Liver (tissue), 9 donors: Measurements from ENCODE around the gene PIP4K2B. TPM values are rescaled to one million over a fixed set of nuclear protein-coding genes. Genes with fewer than 3 reads are reported as not detected.

Experiments
- DNase-seq: peaks from one replicate; pipeline ENCODE4 v3.0.0-alpha.2; 2017; ENCODE audit warnings: low spot score
- H3K27ac ChIP-seq, 2 donors: one replicate each; pipeline ENCODE4 v1.7.0; 2013; ENCODE audit warnings: inconsistent platforms in 2 of 2, low read length in 2 of 2, control low read depth in 1 of 2, low read depth in 1 of 2, mild to moderate bottlenecking in 1 of 2
- H3K27me3 ChIP-seq, 4 donors: one replicate each; pipeline versions ENCODE4 v1.6.1 to v1.7.0; 2013; ENCODE audit warnings: low read length in 3 of 4, inconsistent platforms in 1 of 4, mild to moderate bottlenecking in 1 of 4, moderate library complexity in 1 of 4; ENCODE audit not compliant: control insufficient read depth in 4 of 4, insufficient read depth in 4 of 4
- H3K36me3 ChIP-seq, 4 donors: one replicate each; pipeline versions ENCODE4 v1.6.1 to v1.7.0; 2013; ENCODE audit warnings: low read length in 3 of 4, mild to moderate bottlenecking in 3 of 4, low read depth in 1 of 4, moderate library complexity in 1 of 4; ENCODE audit not compliant: control insufficient read depth in 4 of 4, insufficient read depth in 3 of 4
- H3K4me1 ChIP-seq, 4 donors: one replicate each; pipeline versions ENCODE4 v1.6.1 to v1.7.0; 2013; ENCODE audit warnings: low read length in 3 of 4, mild to moderate bottlenecking in 3 of 4, moderate library complexity in 1 of 4; ENCODE audit not compliant: control insufficient read depth in 4 of 4, insufficient read depth in 4 of 4
- H3K4me3 ChIP-seq, 3 donors: one replicate each; pipeline versions ENCODE4 v1.6.1 to v1.7.0; 2013; ENCODE audit warnings: low read length in 3 of 3, control low read depth in 1 of 3, low read depth in 1 of 3, mild to moderate bottlenecking in 1 of 3
- H3K9ac ChIP-seq, 2 donors: one replicate each; pipeline ENCODE4 v1.7.0; 2013; ENCODE audit warnings: low read length in 2 of 2, mild to moderate bottlenecking in 2 of 2, moderate library complexity in 2 of 2, control low read depth in 1 of 2, low read depth in 1 of 2
- H3K9me3 ChIP-seq, 4 donors: one replicate each; pipeline versions ENCODE4 v1.6.1 to v1.7.0; 2013; ENCODE audit warnings: low read length in 3 of 4; ENCODE audit not compliant: control insufficient read depth in 4 of 4
- EGR1 ChIP-seq, 2 donors: IDR thresholded peaks; 2 replicates each; pipeline ENCODE4 v1.6.1; 2016 to 2018; ENCODE audit warnings: antibody characterized with exemption in 2 of 2, low read depth in 2 of 2
- FOXA1 ChIP-seq: IDR thresholded peaks from 2 replicates; pipeline ENCODE4 v1.6.1; 2016; ENCODE audit warnings: antibody characterized with exemption
- FOXA2 ChIP-seq: IDR thresholded peaks from 2 replicates; pipeline ENCODE4 v1.6.1; 2016; ENCODE audit warnings: antibody characterized with exemption
- GABPA ChIP-seq, 2 donors: IDR thresholded peaks in 1 of 2; conservative IDR thresholded peaks in 1 of 2; 2 replicates each; pipeline ENCODE4 v1.6.1; 2016; ENCODE audit warnings: antibody characterized with exemption in 2 of 2, mild to moderate bottlenecking in 1 of 2, moderate library complexity in 1 of 2
- HNF4A ChIP-seq, 2 donors: conservative IDR thresholded peaks; 2 replicates each; pipeline ENCODE4 v1.6.1; 2016; ENCODE audit warnings: antibody characterized with exemption in 2 of 2, mild to moderate bottlenecking in 2 of 2
- HNF4G ChIP-seq: IDR thresholded peaks from 2 replicates; pipeline ENCODE4 v1.6.1; 2016; ENCODE audit warnings: antibody characterized with exemption
- JUND ChIP-seq, 2 donors: IDR thresholded peaks; 2 replicates each; pipeline ENCODE4 v1.6.1; 2016; ENCODE audit warnings: antibody characterized with exemption in 2 of 2
- NR2F2 ChIP-seq: IDR thresholded peaks from 2 replicates; pipeline ENCODE4 v1.6.1; 2016; ENCODE audit warnings: antibody characterized with exemption
- RAD21 ChIP-seq, 2 donors: IDR thresholded peaks; 2 replicates each; pipeline ENCODE4 v1.6.1; 2016; ENCODE audit warnings: antibody characterized with exemption in 2 of 2, mild to moderate bottlenecking in 2 of 2
- RXRA ChIP-seq, 2 donors: IDR thresholded peaks; 2 replicates each; pipeline ENCODE4 v1.6.1; 2017 to 2018; ENCODE audit warnings: antibody characterized with exemption in 2 of 2, mild to moderate bottlenecking in 1 of 2
- SP1 ChIP-seq: IDR thresholded peaks from 2 replicates; pipeline ENCODE4 v1.6.1; 2018; ENCODE audit warnings: antibody characterized with exemption, mild to moderate bottlenecking
- WGBS: extraction: QIAGEN DNeasy Blood & Tissue Kit; methylation state at CpG from one replicate; pipeline ENCODE4 v1.1.7; 2013; 5-methylcytosine and 5-hydroxymethylcytosine counted together
- polyA plus RNA-seq, 2 donors: library from polyadenylated mRNA; stranded (reverse) in 1 of 2; unstranded in 1 of 2; fragments of 200-250 nt in 1 of 2; fragments of >200 nt in 1 of 2; fragmentation: Nextera tagmentation in 1 of 2; extraction: Ambion mirVana in 1 of 2; gene quantifications; one replicate each; pipeline versions ENCODE4 v1.2.1 to v1.2.3, GENCODE V29; 2013 to 2015
- total RNA-seq, 2 donors: library from RNA; depleted of rRNA; stranded (reverse); fragments of >200 nt; gene quantifications; one replicate each; pipeline ENCODE4 v1.2.3, GENCODE V29; 2014
- TF ChIP-seq, protein P1 (sequence below): fragments of 150-350 bp; IDR thresholded peaks from 2 replicates; pipeline ENCODE4 v1.5.1; 2017; ENCODE audit warnings: improper control_type of control experiment, low read depth, low read length; ENCODE audit not compliant: missing input control
- TF ChIP-seq, protein P2 (sequence below): IDR thresholded peaks from 2 replicates; pipeline ENCODE4 v1.6.1; 2016; ENCODE audit warnings: antibody characterized with exemption
- TF ChIP-seq, protein P3 (sequence below): IDR thresholded peaks from 2 replicates; pipeline ENCODE4 v1.6.1; 2016; ENCODE audit warnings: antibody characterized with exemption
- TF ChIP-seq, protein P4 (sequence below): IDR thresholded peaks from 2 replicates; pipeline ENCODE4 v1.6.1; 2016; ENCODE audit warnings: antibody characterized with exemption
- donor health status: healthy.
- donor health status: healthy.
- donor health status: healthy.
- donor health status: healthy.
- donor health status: healthy.

Gene PIP4K2B
- total and polyA plus RNA-seq, 4 donors: 2.4 to 21.5 (median 13.6) TPM

DNA sequence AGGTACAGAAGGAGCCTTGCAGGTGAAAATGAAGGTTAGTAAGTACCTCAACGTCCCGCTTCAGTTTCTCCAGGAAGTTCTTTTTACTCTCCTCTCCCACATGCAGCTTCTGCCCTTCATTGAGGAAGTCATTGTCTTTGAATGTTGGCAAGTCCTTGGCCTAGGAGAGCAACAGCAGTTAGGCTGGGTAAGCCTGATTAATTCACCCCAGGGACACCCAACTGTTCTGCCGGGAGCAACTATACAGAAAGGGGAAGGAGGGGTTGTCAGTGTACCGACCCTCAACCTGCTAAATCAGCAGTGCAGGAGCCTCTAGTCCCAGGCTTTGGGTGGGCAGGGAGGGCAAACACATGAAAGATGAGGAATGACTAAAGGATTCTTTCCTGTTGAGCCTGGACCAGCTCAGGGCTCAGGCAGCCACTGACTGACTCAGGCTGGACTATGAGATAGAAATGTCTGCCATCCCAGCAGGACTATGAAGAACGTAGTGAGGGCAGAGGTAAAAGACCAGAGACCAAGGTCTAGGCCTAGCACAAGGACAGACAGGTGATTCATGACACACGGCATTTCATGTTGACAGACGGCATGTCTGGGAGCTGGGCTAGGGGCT lies 21.6 kb downstream of the PIP4K2B start (continued):
- TF ChIP-seq, protein P1, sequence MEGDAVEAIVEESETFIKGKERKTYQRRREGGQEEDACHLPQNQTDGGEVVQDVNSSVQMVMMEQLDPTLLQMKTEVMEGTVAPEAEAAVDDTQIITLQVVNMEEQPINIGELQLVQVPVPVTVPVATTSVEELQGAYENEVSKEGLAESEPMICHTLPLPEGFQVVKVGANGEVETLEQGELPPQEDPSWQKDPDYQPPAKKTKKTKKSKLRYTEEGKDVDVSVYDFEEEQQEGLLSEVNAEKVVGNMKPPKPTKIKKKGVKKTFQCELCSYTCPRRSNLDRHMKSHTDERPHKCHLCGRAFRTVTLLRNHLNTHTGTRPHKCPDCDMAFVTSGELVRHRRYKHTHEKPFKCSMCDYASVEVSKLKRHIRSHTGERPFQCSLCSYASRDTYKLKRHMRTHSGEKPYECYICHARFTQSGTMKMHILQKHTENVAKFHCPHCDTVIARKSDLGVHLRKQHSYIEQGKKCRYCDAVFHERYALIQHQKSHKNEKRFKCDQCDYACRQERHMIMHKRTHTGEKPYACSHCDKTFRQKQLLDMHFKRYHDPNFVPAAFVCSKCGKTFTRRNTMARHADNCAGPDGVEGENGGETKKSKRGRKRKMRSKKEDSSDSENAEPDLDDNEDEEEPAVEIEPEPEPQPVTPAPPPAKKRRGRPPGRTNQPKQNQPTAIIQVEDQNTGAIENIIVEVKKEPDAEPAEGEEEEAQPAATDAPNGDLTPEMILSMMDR: no peak
- no peak for TF ChIP-seq FOXA2
- no peak for TF ChIP-seq RXRA (IDR thresholded peaks at IDR 0.05)
- TF ChIP-seq NR2F2: no peak
- TF ChIP-seq JUND (IDR thresholded peaks at IDR 0.05): no peak
- TF ChIP-seq RAD21 (IDR thresholded peaks at IDR 0.05): no peak

DNA sequence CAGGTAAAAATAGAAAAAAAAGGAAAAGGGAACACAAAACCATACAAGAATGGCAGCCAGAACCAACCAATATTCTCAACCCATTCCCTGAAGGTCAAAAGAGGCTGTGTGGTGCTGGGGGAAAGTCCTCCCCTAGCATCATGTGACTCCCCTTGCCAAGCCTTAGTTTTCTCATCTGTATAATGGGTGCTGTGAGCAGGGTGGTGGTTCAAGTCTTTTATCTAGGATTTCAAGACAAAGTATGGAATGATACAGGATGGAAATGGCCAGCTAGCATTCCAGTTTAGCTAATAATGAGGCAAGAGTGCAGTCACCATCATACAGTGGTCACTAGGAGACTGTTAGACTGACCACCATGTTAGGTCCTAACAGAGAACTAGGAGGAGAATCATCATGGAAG lies 26.1 kb downstream of the PIP4K2B start:
- TF ChIP-seq, protein P1: no peak

DNA sequence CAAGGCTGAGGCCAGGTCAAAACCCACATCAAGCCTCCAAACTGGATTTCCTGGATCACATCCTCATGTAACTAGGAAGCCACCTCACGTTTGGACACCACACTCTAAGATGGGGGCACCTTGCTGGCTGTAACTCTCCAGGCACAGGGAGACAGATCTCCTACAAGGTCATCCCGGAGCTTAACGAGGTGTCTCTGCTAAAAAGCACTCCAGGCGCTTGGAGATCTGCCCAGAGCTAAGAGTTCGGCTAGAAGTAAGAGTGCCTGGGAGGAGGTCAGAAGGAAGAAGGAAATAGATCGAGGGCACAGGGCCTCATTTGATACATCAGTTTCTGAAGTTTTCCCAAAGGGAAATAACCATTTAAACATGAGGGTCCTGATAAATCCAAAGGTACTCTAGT lies 30.9 kb downstream of the PIP4K2B start:
- Histone ChIP-seq H3K4me3 (no peak overlapping the region), H3K36me3 (peaks cover 22 to 87% (median 50%) of the 10 kb centered on the region in 4 donors), H3K9ac (no peak overlapping the region), H3K27ac (no peak overlapping the region), H3K9me3 (no peaks in the 10 kb centered on the region), H3K4me1 (no peaks in the 10 kb centered on the region), H3K27me3 (no peaks in the 10 kb centered on the region)
- TF ChIP-seq EGR1 (IDR thresholded peaks at IDR 0.05; ENCODE audit: low read depth in 2 of 2) (no peak), NR2F2 (no peak), HNF4G (no peak), RAD21 (IDR thresholded peaks at IDR 0.05) (no peak)
- DNase-seq: no peak
- WGBS: 78% methylated on average over 6 of the region's 6 CpGs

More for the DNA sequence above, 26.1 kb downstream of the PIP4K2B start:
- Histone ChIP-seq H3K9ac (no peak overlapping the region), H3K9me3 (no peaks in the 10 kb centered on the region), H3K36me3 (peaks cover 6 to 81% (median 45%) of the 10 kb centered on the region in 4 donors), H3K27ac (no peak overlapping the region), H3K4me3 (no peak overlapping the region), H3K27me3 (no peaks in the 10 kb centered on the region), H3K4me1 (no peaks in the 10 kb centered on the region)
- no peak for DNase-seq

DNA sequence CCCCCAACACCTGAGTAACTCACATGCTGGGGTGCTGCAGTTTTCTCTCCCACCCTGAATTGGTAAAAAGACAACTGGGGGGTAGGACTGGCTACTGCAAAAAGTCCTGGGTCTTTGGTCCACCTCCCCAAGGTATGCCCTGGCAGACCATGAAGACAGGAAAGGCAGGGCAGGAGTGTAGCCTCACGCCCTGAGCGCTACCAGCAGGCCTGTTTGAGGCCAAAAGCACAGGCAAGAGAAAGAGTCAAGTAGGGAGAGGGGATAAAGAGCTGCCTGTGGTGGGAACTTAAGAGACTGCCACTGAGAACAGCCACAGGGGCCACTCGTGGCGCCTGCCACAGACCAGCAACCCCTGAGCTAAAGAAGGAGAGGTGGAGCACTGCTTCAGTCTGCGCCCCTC lies 33.0 kb downstream of the PIP4K2B start:
- Histone ChIP-seq H3K36me3 (peaks cover 29 to 86% (median 49%) of the 10 kb centered on the region in 4 donors), H3K4me3 (no peak overlapping the region), H3K9ac (no peak overlapping the region), H3K27me3 (no peaks in the 10 kb centered on the region), H3K9me3 (no peaks in the 10 kb centered on the region), H3K4me1 (peaks cover 0 to 2% (median 0%) of the 10 kb centered on the region in 4 donors), H3K27ac (no peak overlapping the region)
- WGBS: 92% methylated on average over 5 of the region's 5 CpGs
- DNase-seq: no peak
- TF ChIP-seq, protein P1: no peak
- TF ChIP-seq EGR1 (IDR thresholded peaks at IDR 0.05; ENCODE audit: low read depth in 2 of 2) (no peak), SP1 (no peak), GABPA (IDR thresholded peaks at IDR 0.05 in 1 of 2, conservative IDR thresholded peaks at IDR 0.05 in 1 of 2) (no peak), JUND (IDR thresholded peaks at IDR 0.05) (no peak), HNF4A (conservative IDR thresholded peaks at IDR 0.05) (no peak), FOXA1 (no peak), FOXA2 (no peak)
- TF ChIP-seq, protein P2, sequence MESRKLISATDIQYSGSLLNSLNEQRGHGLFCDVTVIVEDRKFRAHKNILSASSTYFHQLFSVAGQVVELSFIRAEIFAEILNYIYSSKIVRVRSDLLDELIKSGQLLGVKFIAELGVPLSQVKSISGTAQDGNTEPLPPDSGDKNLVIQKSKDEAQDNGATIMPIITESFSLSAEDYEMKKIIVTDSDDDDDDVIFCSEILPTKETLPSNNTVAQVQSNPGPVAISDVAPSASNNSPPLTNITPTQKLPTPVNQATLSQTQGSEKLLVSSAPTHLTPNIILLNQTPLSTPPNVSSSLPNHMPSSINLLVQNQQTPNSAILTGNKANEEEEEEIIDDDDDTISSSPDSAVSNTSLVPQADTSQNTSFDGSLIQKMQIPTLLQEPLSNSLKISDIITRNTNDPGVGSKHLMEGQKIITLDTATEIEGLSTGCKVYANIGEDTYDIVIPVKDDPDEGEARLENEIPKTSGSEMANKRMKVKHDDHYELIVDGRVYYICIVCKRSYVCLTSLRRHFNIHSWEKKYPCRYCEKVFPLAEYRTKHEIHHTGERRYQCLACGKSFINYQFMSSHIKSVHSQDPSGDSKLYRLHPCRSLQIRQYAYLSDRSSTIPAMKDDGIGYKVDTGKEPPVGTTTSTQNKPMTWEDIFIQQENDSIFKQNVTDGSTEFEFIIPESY: no peak
- TF ChIP-seq, protein P3, sequence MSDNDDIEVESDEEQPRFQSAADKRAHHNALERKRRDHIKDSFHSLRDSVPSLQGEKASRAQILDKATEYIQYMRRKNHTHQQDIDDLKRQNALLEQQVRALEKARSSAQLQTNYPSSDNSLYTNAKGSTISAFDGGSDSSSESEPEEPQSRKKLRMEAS: no peak
- TF ChIP-seq, protein P4, sequence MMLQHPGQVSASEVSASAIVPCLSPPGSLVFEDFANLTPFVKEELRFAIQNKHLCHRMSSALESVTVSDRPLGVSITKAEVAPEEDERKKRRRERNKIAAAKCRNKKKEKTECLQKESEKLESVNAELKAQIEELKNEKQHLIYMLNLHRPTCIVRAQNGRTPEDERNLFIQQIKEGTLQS: no peak
